Activated T-cell treated with anti-CD3 and anti-CD28 coated beads, Interleukin-2, amount 50 U/mL, for 4 hours (primary cell): Measurements from ENCODE around the gene LRRC4B. TPM values are rescaled to one million over a fixed set of nuclear protein-coding genes. Genes with fewer than 3 reads are reported as not detected.
A peak's percentile ranks its signal among the peaks of the same experiment; 100 is the strongest.

Experiments used
- ATAC-seq, 2 donors: fragments of 200-7000 bp; cut with Tn5 transposase; one replicate each; pipeline ENCODE4 v1.10.0; 2021
- DNase-seq: peaks from one replicate; pipeline ENCODE4 v3.0.0-alpha.2; 2020
- H3K27me3 Mint-ChIP-seq: one replicate; pipeline ENCODE4 v1.8.0; 2021; ENCODE audit warnings: low read depth, mixed read lengths
- H3K36me3 Mint-ChIP-seq: one replicate; pipeline ENCODE4 v1.8.0; 2022; ENCODE audit warnings: mixed read lengths; ENCODE audit not compliant: insufficient read depth
- H3K4me1 Mint-ChIP-seq: one replicate; pipeline ENCODE4 v1.8.0; 2021; ENCODE audit warnings: low read depth, mixed read lengths
- H3K4me3 Mint-ChIP-seq: one replicate; pipeline ENCODE4 v1.8.0; 2021; ENCODE audit warnings: mild to moderate bottlenecking, moderate library complexity, mixed read lengths
- H3K9me3 Mint-ChIP-seq: one replicate; pipeline ENCODE4 v1.8.0; 2021; ENCODE audit warnings: mixed read lengths
- total RNA-seq, 3 donors: library from RNA; stranded (reverse); gene quantifications; one replicate each; pipeline ENCODE4 v1.2.1, GENCODE V29; 2021

The LRRC4B gene
- total RNA-seq, 3 donors from 2014 or later: not detected

DNA sequence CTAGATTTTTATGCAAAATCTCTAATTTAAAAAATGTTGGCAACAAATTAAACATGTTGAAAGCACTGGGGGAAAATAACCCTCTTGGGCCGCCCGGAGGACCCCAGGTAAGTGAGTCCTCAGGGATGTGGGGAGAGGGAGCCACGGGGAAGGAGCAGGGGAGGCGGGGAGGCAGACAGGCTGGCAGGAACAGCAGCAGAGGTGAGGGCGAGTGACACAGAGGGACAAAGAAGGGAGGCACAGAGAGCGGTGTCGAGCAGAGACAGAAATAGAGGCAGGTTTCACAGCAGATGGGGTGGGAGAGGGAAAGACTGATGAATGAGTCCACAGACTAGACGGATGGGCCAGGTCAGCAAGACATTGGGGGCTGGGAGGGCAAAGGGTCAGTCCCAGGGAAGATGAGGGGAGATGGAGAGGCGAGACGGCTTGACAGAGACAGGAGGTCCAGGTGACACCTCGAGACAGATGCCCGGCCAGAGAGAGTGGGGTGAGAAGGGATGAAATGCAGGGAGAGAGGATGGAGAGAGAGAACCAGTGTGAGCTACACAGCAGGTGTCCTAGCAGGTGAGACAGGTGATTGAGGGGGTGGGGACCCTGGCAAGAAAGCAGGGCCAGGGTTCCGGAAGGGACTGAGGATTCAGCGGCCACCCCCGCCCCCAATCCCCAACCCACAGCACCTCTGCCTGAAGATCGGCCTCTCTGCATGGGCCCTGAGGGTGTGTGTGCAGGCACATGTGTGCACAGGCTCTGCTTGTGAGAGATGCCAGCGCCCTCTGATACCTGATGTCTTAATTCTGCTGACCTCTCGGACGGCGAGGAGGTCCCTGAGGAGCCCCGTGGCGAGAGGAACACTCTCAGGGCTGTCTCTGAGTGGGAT, 3.8 kb downstream of the LRRC4B start:
- Mint-ChIP-seq H3K27me3 (peaks cover 65% of the 10 kb centered on the region), H3K9me3 (no peaks in the 10 kb centered on the region), H3K4me3 (no peak overlapping the region), H3K36me3 (no peaks in the 10 kb centered on the region), H3K4me1 (peaks cover 14% of the 10 kb centered on the region)
- no peak for DNase-seq
- ATAC-seq: no peak

DNA sequence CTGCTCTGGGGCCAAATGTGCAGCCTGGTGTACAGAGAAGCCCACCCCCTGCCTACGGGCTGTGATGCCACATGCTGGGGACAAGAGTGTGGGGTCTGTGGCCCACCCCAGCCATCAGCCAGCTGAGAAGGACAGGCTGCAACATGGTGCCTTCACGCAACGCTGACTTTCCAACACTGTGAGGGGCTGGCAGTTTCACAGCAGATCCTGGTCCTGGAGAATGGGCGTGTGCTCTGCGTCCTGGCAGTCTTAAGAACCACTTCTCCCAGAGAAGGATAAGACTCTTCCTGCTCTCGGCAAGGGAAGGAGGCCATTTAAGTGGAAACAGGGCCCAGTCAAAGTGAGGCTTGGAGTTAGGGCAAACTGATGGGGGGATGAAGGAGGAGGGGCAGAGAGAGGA, 4.6 kb downstream of the LRRC4B start:
- Mint-ChIP-seq H3K36me3 (no peaks in the 10 kb centered on the region), H3K4me3 (no peak overlapping the region), H3K27me3 (peaks cover 66% of the 10 kb centered on the region), H3K9me3 (no peaks in the 10 kb centered on the region), H3K4me1 (peaks cover 14% of the 10 kb centered on the region)
- ATAC-seq: no peak
- DNase-seq: no peak

GRCh38 chr19:50562996-50563395, 5.2 kb downstream of the LRRC4B start:
- no peak overlapping the region for H3K4me3 Mint-ChIP-seq
- DNase-seq: no peak
- H3K9me3 Mint-ChIP-seq: no peaks in the 10 kb centered on the region
- no peaks in the 10 kb centered on the region for H3K36me3 Mint-ChIP-seq
- H3K27me3 Mint-ChIP-seq: peaks cover 71% of the 10 kb centered on the region
- H3K4me1 Mint-ChIP-seq: peaks cover 14% of the 10 kb centered on the region
- ATAC-seq: no peak

DNA sequence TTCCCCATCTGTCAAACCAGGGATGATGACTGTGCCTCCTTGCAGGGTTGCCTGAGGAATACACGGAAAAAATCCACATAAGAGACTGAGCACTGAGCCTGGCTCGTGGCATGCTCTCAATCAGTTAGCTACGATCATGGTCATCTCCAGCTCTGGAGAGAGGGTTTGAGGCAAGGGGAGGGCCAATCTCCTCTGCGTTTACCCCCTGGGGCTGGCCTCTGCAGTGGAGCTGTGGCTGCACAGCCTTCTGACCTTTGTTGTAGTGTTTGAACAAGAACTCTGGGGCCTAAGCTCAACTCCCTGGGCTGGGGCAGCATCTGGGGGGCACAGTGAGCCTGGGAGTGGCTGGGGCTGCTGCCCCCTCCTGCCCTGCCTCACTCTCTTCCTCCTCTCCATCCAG, 5.9 kb downstream of the LRRC4B start:
- Mint-ChIP-seq H3K27me3 (peaks cover 72% of the 10 kb centered on the region), H3K36me3 (no peaks in the 10 kb centered on the region), H3K9me3 (no peaks in the 10 kb centered on the region), H3K4me3 (no peak overlapping the region), H3K4me1 (peaks cover 14% of the 10 kb centered on the region)
- no peak for DNase-seq
- ATAC-seq: no peak

DNA sequence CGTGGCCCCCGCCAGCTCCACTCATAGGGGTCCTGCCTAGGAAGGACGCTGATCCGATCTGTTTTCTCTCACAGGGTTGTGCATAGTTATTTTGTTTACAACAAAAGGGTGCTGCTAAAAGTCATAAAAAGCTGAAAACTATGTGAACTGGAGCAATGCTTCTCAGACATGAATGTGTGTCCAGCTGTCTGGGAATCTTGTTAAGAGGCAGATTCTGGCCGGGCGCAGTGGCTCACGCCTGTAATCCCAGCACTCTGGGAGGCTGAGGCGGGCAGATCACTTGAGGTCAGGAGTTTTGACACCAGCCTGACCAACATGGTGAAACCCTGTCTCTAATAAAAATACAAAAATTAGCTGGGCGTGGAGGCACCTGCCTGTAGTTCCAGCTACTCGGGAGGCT, 8.6 kb downstream of the LRRC4B start:
- Mint-ChIP-seq H3K4me3 (no peak overlapping the region), H3K9me3 (no peaks in the 10 kb centered on the region), H3K36me3 (no peaks in the 10 kb centered on the region), H3K4me1 (peaks cover 8% of the 10 kb centered on the region), H3K27me3 (peaks cover 71% of the 10 kb centered on the region)
- DNase-seq (no peak), ATAC-seq (no peak)

GRCh38 chr19:50558449-50558848, 9.8 kb downstream of the LRRC4B start:
- Mint-ChIP-seq H3K27me3 (peaks cover 67% of the 10 kb centered on the region), H3K4me3 (no peak overlapping the region), H3K4me1 (peaks cover 7% of the 10 kb centered on the region), H3K9me3 (no peaks in the 10 kb centered on the region), H3K36me3 (no peaks in the 10 kb centered on the region)
- DNase-seq: no peak
- ATAC-seq: no peak

DNA sequence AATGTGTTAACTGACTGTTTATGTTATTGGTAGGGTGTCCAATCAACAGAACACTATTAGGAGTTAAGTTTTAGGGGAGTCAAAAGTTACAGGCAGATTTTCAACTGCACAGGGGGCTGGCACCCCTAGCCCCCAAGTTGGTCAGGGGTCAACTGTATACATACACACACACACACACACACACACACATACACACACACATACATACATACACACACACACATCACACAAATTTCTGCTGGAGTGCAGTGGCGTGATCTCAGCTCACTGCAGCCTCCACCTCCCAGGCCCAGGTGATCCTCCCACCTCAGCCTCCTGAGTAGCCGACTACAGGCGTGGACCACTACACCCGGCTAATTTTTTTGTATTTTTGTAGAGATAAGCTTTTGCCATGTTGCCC, 10.2 kb downstream of the LRRC4B start:
- H3K9me3 Mint-ChIP-seq: no peaks in the 10 kb centered on the region
- DNase-seq (no peak), ATAC-seq (no peak)
- H3K27me3 Mint-ChIP-seq: peaks cover 67% of the 10 kb centered on the region
- H3K4me3 Mint-ChIP-seq: no peak overlapping the region
- peaks cover 7% of the 10 kb centered on the region for H3K4me1 Mint-ChIP-seq
- H3K36me3 Mint-ChIP-seq: no peaks in the 10 kb centered on the region

- no peak for ATAC-seq
- peaks cover 67% of the 10 kb centered on the region for H3K27me3 Mint-ChIP-seq
These were observed 11.1 kb downstream of the LRRC4B start for GRCh38 chr19:50557009-50557613.

GRCh38 chr19:50556282-50557008, 11.8 kb downstream of the LRRC4B start:
- Mint-ChIP-seq H3K36me3 (no peaks in the 10 kb centered on the region), H3K27me3 (peaks cover 67% of the 10 kb centered on the region), H3K4me3 (peak overlapping the region; percentile 86), H3K9me3 (no peaks in the 10 kb centered on the region), H3K4me1 (peaks cover 8% of the 10 kb centered on the region)
- DNase-seq: peak; percentile 65
- ATAC-seq: peak; percentile 84 to 85

More at GRCh38 chr19:50557009-50557613, 11.1 kb downstream of the LRRC4B start:
- H3K4me3 Mint-ChIP-seq: no peak overlapping the region
- DNase-seq: no peak
- no peaks in the 10 kb centered on the region for H3K9me3 Mint-ChIP-seq
- peaks cover 7% of the 10 kb centered on the region for H3K4me1 Mint-ChIP-seq
- no peaks in the 10 kb centered on the region for H3K36me3 Mint-ChIP-seq

DNA sequence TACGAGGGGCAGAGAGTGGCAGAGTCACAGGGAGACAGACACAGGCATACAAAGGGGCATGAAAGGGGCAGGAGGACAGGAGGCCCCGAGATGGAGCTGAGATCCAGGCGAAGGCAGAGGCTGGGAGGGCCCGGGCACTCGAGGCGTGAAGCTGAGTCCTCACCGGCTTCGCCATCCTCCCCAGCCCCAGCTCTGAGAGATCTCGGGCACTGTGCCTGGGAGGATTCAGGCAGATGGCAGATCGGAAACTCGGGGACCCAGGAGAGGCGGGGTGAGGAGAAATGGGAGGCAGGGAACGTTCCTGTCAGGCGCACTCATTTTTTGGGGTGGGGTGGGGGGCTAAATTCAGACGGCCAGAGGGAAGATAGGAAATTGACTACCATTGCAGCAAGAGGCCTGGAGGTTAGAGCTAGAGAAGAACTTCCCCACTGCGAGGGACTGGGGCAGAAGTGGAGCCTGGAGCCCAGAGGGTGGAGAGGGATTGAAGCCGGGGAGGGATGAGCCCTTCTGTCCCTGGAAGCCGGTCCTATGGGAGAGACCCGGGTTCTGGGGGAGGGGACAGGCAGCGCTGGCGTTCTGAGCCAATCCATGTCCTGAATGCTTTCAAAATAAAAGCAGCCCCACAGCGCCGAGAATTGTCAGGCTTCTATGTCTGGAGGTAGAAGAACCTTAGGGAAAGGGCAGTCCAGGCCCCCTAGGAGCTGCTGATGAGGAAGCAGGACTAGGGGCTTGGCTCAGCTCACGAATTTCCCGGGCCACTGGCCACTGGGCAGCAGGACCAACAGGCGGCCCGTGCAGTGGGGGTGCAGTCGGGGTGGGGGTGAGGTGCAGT, 12.6 kb downstream of the LRRC4B start:
- ATAC-seq (no peak), DNase-seq (no peak)
- H3K36me3 Mint-ChIP-seq: no peaks in the 10 kb centered on the region
- H3K27me3 Mint-ChIP-seq: peaks cover 62% of the 10 kb centered on the region
- no peaks in the 10 kb centered on the region for H3K9me3 Mint-ChIP-seq
- H3K4me1 Mint-ChIP-seq: peaks cover 8% of the 10 kb centered on the region
- no peak overlapping the region for H3K4me3 Mint-ChIP-seq

DNA sequence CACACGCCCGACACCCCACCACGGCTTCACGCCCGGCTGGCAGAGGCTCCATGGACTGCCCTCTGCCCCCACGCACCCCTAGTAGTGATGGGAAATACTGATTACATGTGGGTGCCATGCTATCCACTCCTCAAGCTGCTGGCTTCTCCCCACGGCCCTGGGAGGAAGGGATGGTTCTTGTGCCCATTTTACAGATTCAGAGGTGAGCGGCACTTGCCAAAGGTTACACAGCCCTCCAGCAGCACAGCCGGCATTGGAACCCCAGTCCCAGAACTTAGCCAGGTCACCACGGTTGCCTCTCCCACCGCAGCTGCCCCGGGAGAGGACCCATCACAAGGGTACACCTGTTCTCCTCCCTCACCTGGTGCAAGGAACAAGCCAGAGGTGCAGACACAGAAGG, 13.2 kb downstream of the LRRC4B start:
- no peaks in the 10 kb centered on the region for H3K9me3 Mint-ChIP-seq
- DNase-seq: no peak
- H3K4me3 Mint-ChIP-seq: no peak overlapping the region
- no peaks in the 10 kb centered on the region for H3K36me3 Mint-ChIP-seq
- no peak for ATAC-seq
- H3K27me3 Mint-ChIP-seq: peaks cover 67% of the 10 kb centered on the region
- peaks cover 8% of the 10 kb centered on the region for H3K4me1 Mint-ChIP-seq

GRCh38 chr19:50554212-50554611, 14.0 kb downstream of the LRRC4B start:
- no peak overlapping the region for H3K4me3 Mint-ChIP-seq
- no peak for DNase-seq
- peaks cover 68% of the 10 kb centered on the region for H3K27me3 Mint-ChIP-seq
- no peak for ATAC-seq
- peaks cover 8% of the 10 kb centered on the region for H3K4me1 Mint-ChIP-seq
- H3K9me3 Mint-ChIP-seq: no peaks in the 10 kb centered on the region
- no peaks in the 10 kb centered on the region for H3K36me3 Mint-ChIP-seq

- ATAC-seq: no peak
- peaks cover 8% of the 10 kb centered on the region for H3K4me1 Mint-ChIP-seq
- DNase-seq: no peak
- H3K9me3 Mint-ChIP-seq: no peaks in the 10 kb centered on the region
- H3K36me3 Mint-ChIP-seq: no peaks in the 10 kb centered on the region
- H3K4me3 Mint-ChIP-seq: no peak overlapping the region
- H3K27me3 Mint-ChIP-seq: peaks cover 65% of the 10 kb centered on the region
These were observed 15.0 kb downstream of the LRRC4B start for GRCh38 chr19:50553134-50553703.

DNA sequence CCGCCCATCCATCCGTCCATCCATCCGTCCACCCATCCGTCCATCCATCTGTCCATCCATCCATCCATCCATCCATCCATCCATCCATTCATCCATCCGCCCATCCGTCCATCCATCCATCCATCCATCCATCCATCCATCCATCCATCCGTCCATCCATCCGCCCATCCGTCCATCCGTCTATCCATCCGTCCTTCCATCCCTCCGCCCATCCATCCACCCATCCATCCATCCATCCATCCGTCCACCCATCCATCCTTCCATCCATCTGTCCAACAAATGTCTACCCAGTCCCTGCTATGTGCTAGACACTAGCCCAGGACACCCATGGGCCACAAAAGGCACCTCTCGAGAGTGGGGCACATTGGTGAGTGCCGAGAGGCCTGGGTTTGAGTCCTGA, 15.7 kb downstream of the LRRC4B start:
- Mint-ChIP-seq H3K36me3 (no peaks in the 10 kb centered on the region), H3K4me1 (peaks cover 8% of the 10 kb centered on the region), H3K4me3 (no peak overlapping the region), H3K9me3 (no peaks in the 10 kb centered on the region), H3K27me3 (peaks cover 61% of the 10 kb centered on the region)
- no peak for ATAC-seq
- DNase-seq: no peak
